ENCODE results near the gene PSMB8. TPM values are rescaled to one million over a fixed set of nuclear protein-coding genes. Genes with fewer than 3 reads are reported as not detected.
A peak's percentile ranks its signal among the peaks of the same experiment; 100 is the strongest.

PSMB8 gene
- total RNA-seq, 1 donor from 2014 or later = 3.3 TPM

- FAIRE-seq = no peak
Measured at GRCh38 chr6:32857156-32857891, 13.5 kb upstream of the PSMB8 start.

GRCh38 chr6:32855467-32856174 lies 11.8 kb upstream of the PSMB8 start:
- DNase-seq (ENCODE audit: low spot score in 2 of 2) = no peak
- FAIRE-seq = no peak

More at GRCh38 chr6:32857156-32857891, 13.5 kb upstream of the PSMB8 start:
- no peak for DNase-seq (ENCODE audit: low spot score in 2 of 2)

- DNase-seq (ENCODE audit: low spot score in 2 of 2) = peak; percentile 36 to 54
- FAIRE-seq = no peak
Measured at GRCh38 chr6:32854376-32855178, 10.7 kb upstream of the PSMB8 start.

- DNase-seq (ENCODE audit: low spot score in 2 of 2) (peak; percentile 89 to 95), FAIRE-seq (no peak)
Measured at GRCh38 chr6:32853541-32854375, 9.9 kb upstream of the PSMB8 start, which contains the start of the genes PSMB9 and TAP1. TSS of gene PSMB9 (plus strand) at chr6:32854192. CDS start at chr6:32854230, 38 bp downstream. TSS of gene TAP1 (minus strand) at chr6:32853704. CDS start at chr6:32853636, 68 bp downstream.

GRCh38 chr6:32852844-32853540 lies 9.1 kb upstream of the PSMB8 start:
- peak; percentile 48 for DNase-seq (ENCODE audit: low spot score in 2 of 2)
- no peak for FAIRE-seq

GRCh38 chr6:32852018-32852843 lies 8.4 kb upstream of the PSMB8 start:
- DNase-seq (ENCODE audit: low spot score in 2 of 2) = peak in 1 of 2 donors; percentile 38
- FAIRE-seq = no peak

- FAIRE-seq = no peak
- no peak for DNase-seq (ENCODE audit: low spot score in 2 of 2)
Measured at GRCh38 chr6:32851025-32851424, 7.2 kb upstream of the PSMB8 start.

GRCh38 chr6:32849126-32849525 lies 5.3 kb upstream of the PSMB8 start:
- DNase-seq (ENCODE audit: low spot score in 2 of 2) (no peak), FAIRE-seq (no peak)

GRCh38 chr6:32847795-32848194 lies 3.9 kb upstream of the PSMB8 start:
- DNase-seq (ENCODE audit: low spot score in 2 of 2) = no peak
- FAIRE-seq = no peak

- FAIRE-seq (no peak), DNase-seq (ENCODE audit: low spot score in 2 of 2) (no peak)
Measured at GRCh38 chr6:32847004-32847403, 3.2 kb upstream of the PSMB8 start.

GRCh38 chr6:32845384-32845884 lies 1.6 kb upstream of the PSMB8 start:
- DNase-seq (ENCODE audit: low spot score in 2 of 2) (no peak), FAIRE-seq (no peak)

- DNase-seq (ENCODE audit: low spot score in 2 of 2) = no peak
- no peak for FAIRE-seq
Measured at GRCh38 chr6:32844839-32845383, 1.1 kb upstream of the PSMB8 start.

- FAIRE-seq (no peak), DNase-seq (ENCODE audit: low spot score in 2 of 2) (no peak)
Measured at GRCh38 chr6:32843331-32843978, 392 bp downstream of the PSMB8 start.

GRCh38 chr6:32842690-32843089 lies 1.2 kb downstream of the PSMB8 start:
- FAIRE-seq = no peak
- DNase-seq (ENCODE audit: low spot score in 2 of 2) = no peak

- no peak for FAIRE-seq
- DNase-seq (ENCODE audit: low spot score in 2 of 2) = no peak
Measured at GRCh38 chr6:32842021-32842650, 1.7 kb downstream of the PSMB8 start.

GRCh38 chr6:32840604-32841246 lies 3.1 kb downstream of the PSMB8 start:
- FAIRE-seq (no peak), DNase-seq (ENCODE audit: low spot score in 2 of 2) (no peak)

GRCh38 chr6:32839356-32839755 lies 4.5 kb downstream of the PSMB8 start:
- FAIRE-seq (no peak), DNase-seq (ENCODE audit: low spot score in 2 of 2) (no peak)

All from frontal cortex (tissue), 4 donors.